Pulmonary artery endothelial cell (primary cell): ENCODE results near the gene MCEE. TPM values are rescaled to one million over a fixed set of nuclear protein-coding genes. Genes with fewer than 3 reads are reported as not detected.

Experiments used
- total RNA-seq: library from RNA; depleted of rRNA; stranded (reverse); fragments of >200 nt; gene quantifications from 2 replicates; pipeline ENCODE4 v1.2.3, GENCODE V29; 2014

MCEE gene
- total RNA-seq, 1 donor from 2014 or later = 9.4 TPM

Other genes with a start within 250 kb of the MCEE start
- gene VAX2, start 229.7 kb downstream of the MCEE start, total RNA-seq = 0.26 and 0.35 TPM in 2 replicates
- not detected in 2 replicates for gene ATP6V1B1, start 194.3 kb downstream of the MCEE start, total RNA-seq
- 0.14 and 0.20 TPM in 2 replicates for gene ANKRD53, start 151.6 kb downstream of the MCEE start, total RNA-seq
- 28.6 and 54.1 TPM in 2 replicates for gene TEX261, start 135.4 kb downstream of the MCEE start, total RNA-seq
- gene NAGK, start 61.6 kb downstream of the MCEE start, total RNA-seq = 46.0 and 67.7 TPM in 2 replicates
- gene MPHOSPH10, start 405 bp upstream of the MCEE start, total RNA-seq = 20.4 and 24.3 TPM in 2 replicates
- gene PAIP2B, start 96.9 kb upstream of the MCEE start, total RNA-seq = 0.40 and 1.2 TPM in 2 replicates
- gene ZNF638, start 201.6 kb upstream of the MCEE start, total RNA-seq = 93.0 and 131 TPM in 2 replicates